SK-N-SH (cell line): ENCODE data around the gene ADAMTS17. TPM values are rescaled to one million over a fixed set of nuclear protein-coding genes. Genes with fewer than 3 reads are reported as not detected.

ENCODE experiments used
- CTCF ChIA-PET: fragments of 300-600, 350-600 bp; formaldehyde crosslinking; extraction: SDS; loops from one replicate; lab custom pipeline; 2021; lab: Yijun Ruan, JAX
- POLR2A ChIA-PET: fragments of 350-600 bp; sonication (Branson Sonifier 250); formaldehyde crosslinking; extraction: SDS; loops from one replicate; lab custom pipeline; 2020; ENCODE audit warnings: antibody characterized with exemption, inconsistent platforms; lab: Yijun Ruan, JAX
- DNase-seq: peaks from one replicate; pipeline ENCODE4 v3.0.0; 2012
- H2AFZ ChIP-seq: fragments of 200-600 bp; sonication (generic); 2 replicates; pipeline ENCODE4 v1.8.1; 2016; ENCODE audit warnings: antibody characterized with exemption, mild to moderate bottlenecking, low read depth
- H3F3A ChIP-seq: fragments of 200-600 bp; sonication (generic); replicated peaks from 2 replicates; pipeline ENCODE3; 2016; ENCODE audit warnings: antibody characterized with exemption, mild to moderate bottlenecking; ENCODE audit not compliant: insufficient read depth
- H3K27ac ChIP-seq, 2 experiments: fragments of 200-500 bp in 1 of 2; fragments of 200-600 bp in 1 of 2; sonication (Bioruptor generic) in 1 of 2; sonication (generic), shearing (Covaris generic) in 1 of 2; 2 replicates each; pipeline versions ENCODE4 v1.5.1 to v1.6.1; 2014 to 2016; ENCODE audit warnings: low read depth in 2 of 2, inconsistent platforms in 1 of 2, low read length in 1 of 2, mild to moderate bottlenecking in 1 of 2, mixed read lengths in 1 of 2
- H3K27me3 ChIP-seq: fragments of 200-600 bp; sonication (generic), shearing (Covaris generic); 2 replicates; pipeline ENCODE4 v1.6.1; 2016; ENCODE audit warnings: mixed run types; ENCODE audit not compliant: insufficient read depth
- H3K36me3 ChIP-seq, 2 experiments: fragments of 200-500 bp in 1 of 2; fragments of 200-600 bp in 1 of 2; sonication (Bioruptor generic) in 1 of 2; sonication (generic) in 1 of 2; replicated peaks in 1 of 2; 2 replicates each; pipeline versions ENCODE3 to v1.5.1; 2014 to 2016; ENCODE audit warnings: low read length in 1 of 2, mild to moderate bottlenecking in 1 of 2; ENCODE audit not compliant: insufficient read depth in 2 of 2, control insufficient read depth in 1 of 2
- H3K4me1 ChIP-seq, 2 experiments: fragments of 200-500 bp in 1 of 2; fragments of 200-600 bp in 1 of 2; sonication (Bioruptor generic) in 1 of 2; sonication (generic), shearing (Covaris generic) in 1 of 2; 2 replicates each; pipeline versions ENCODE4 v1.5.1 to v1.6.1; 2014 to 2016; ENCODE audit warnings: low read depth in 1 of 2, low read length in 1 of 2, mixed run types in 1 of 2; ENCODE audit not compliant: insufficient read depth in 2 of 2, control insufficient read depth in 1 of 2
- H3K4me2 ChIP-seq: fragments of 200-600 bp; sonication (generic), shearing (Covaris generic); 2 replicates; pipeline ENCODE4 v1.6.1; 2017; ENCODE audit warnings: mixed run types
- H3K4me3 ChIP-seq, 2 experiments: fragments of 200-500 bp in 1 of 2; fragments of 200-600 bp in 1 of 2; sonication (Bioruptor generic) in 1 of 2; sonication (generic), shearing (Covaris generic) in 1 of 2; 2 replicates each; pipeline versions ENCODE4 v1.5.1 to v1.8.1; 2014 to 2016; ENCODE audit warnings: low read depth in 2 of 2, inconsistent platforms in 1 of 2, low read length in 1 of 2, mild to moderate bottlenecking in 1 of 2, mixed read lengths in 1 of 2, moderate library complexity in 1 of 2
- H3K79me2 ChIP-seq: fragments of 200-600 bp; sonication (generic); 2 replicates; pipeline ENCODE4 v1.8.1; 2017; ENCODE audit warnings: mild to moderate bottlenecking; ENCODE audit not compliant: insufficient read depth
- H3K9ac ChIP-seq: fragments of 200-600 bp; sonication (generic); 2 replicates; pipeline ENCODE4 v1.6.1; 2017; ENCODE audit warnings: mixed run types
- H3K9me2 ChIP-seq: fragments of 200-600 bp; sonication (generic); 2 replicates; pipeline ENCODE4 v1.6.1; 2017; ENCODE audit warnings: mixed run types
- H3K9me3 ChIP-seq: fragments of 200-600 bp; sonication (generic); 2 replicates; pipeline ENCODE4 v1.6.1; 2017; ENCODE audit warnings: mixed run types, mild to moderate bottlenecking, moderate library complexity
- H4K20me1 ChIP-seq: fragments of 200-600 bp; sonication (generic); 2 replicates; pipeline ENCODE4 v1.6.1; 2017; ENCODE audit warnings: mild to moderate bottlenecking, mixed run types; ENCODE audit not compliant: insufficient read depth
- CHD2 ChIP-seq: fragments of 150-350 bp; IDR thresholded peaks from 2 replicates; pipeline ENCODE4 v1.6.1; 2018; ENCODE audit warnings: low read length; ENCODE audit not compliant: partially characterized antibody
- EZH2phosphoT487 ChIP-seq: fragments of 200-600 bp; sonication (generic); IDR thresholded peaks from 2 replicates; pipeline ENCODE4 v1.6.1; 2017; ENCODE audit warnings: low read depth, mixed run types, mild to moderate bottlenecking, antibody characterized with exemption, moderate library complexity, borderline replicate concordance
- FOSL2 ChIP-seq: IDR thresholded peaks from 2 replicates; pipeline ENCODE4 v1.4.0; 2012; ENCODE audit warnings: low read depth, mild to moderate bottlenecking, moderate library complexity, borderline replicate concordance
- RCOR1 ChIP-seq: fragments of 150-350 bp; IDR thresholded peaks from 2 replicates; pipeline ENCODE4 v1.6.1; 2017; ENCODE audit warnings: antibody characterized with exemption, low read length
- RFX5 ChIP-seq: IDR thresholded peaks from 2 replicates; pipeline ENCODE4 v1.6.1; 2012; ENCODE audit warnings: mild to moderate bottlenecking, improper control_type of control experiment, low read length
- TAF1 ChIP-seq: IDR thresholded peaks from 2 replicates; pipeline ENCODE4 v1.6.1; 2012; ENCODE audit warnings: low read depth, mild to moderate bottlenecking, low read length, moderate library complexity, borderline replicate concordance
- TEAD4 ChIP-seq: IDR thresholded peaks from 2 replicates; pipeline ENCODE4 v1.4.0; 2012; ENCODE audit warnings: mild to moderate bottlenecking, borderline replicate concordance; ENCODE audit not compliant: insufficient read depth
- USF1 ChIP-seq: IDR thresholded peaks from 2 replicates; pipeline ENCODE4 v1.4.0; 2012; ENCODE audit warnings: low read depth, borderline replicate concordance
- YY1 ChIP-seq: IDR thresholded peaks from 2 replicates; pipeline ENCODE4 v1.4.0; 2012; ENCODE audit warnings: low read depth, mild to moderate bottlenecking
- WGBS: methylation state at CpG from one replicate; pipeline ENCODE4 v1.1.6; 2017; ENCODE audit warnings: low lambda C conversion rate; 5-methylcytosine and 5-hydroxymethylcytosine counted together
- polyA plus RNA-seq, 3 experiments: library from polyadenylated mRNA; depleted of rRNA; stranded (reverse); fragments of >200 nt; gene quantifications; 2 replicates each; pipeline ENCODE4 v1.2.3, GENCODE V29; 2012
- TF ChIP-seq, protein P1 (sequence below): fragments of 200-600 bp; sonication (generic); IDR thresholded peaks from 2 replicates; pipeline ENCODE4 v1.6.1; 2017; ENCODE audit warnings: antibody characterized with exemption, mild to moderate bottlenecking, moderate library complexity
- TF ChIP-seq, protein P2 (sequence below): IDR thresholded peaks from 2 replicates; pipeline ENCODE4 v1.4.0; 2012; ENCODE audit warnings: low read depth, borderline replicate concordance

The ADAMTS17 gene
- polyA plus RNA-seq, 1 of the 3 experiments (the other 2 are of a cell fraction) = not detected

DNA sequence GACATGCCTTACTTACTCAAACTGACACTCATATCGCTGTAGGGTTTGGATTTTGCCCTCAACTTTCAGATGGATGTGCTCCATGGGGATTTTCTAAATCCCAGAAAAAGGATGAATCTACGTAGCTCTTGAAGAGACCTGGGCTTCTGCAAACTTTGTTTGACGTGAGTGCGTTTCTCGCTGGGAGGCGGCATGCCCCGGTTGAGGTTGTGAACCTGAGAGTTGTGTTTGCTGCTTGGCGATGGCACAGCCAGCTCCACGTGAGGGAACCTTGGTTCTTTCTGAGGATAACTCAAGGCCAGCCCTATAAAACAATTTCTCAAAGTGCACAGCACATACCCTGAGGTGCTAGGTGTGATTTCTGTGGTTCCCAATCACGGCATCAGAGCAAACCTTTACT lies 209.5 kb downstream of the ADAMTS17 start:
- no peaks in the 10 kb centered on the region for H3K9me3 ChIP-seq
- no peak overlapping the region for H3K4me2 ChIP-seq
- CTCF ChIA-PET = interaction anchor here (1.0 to 1.6 kb wide), 3 partner anchors 72 to 210 kb away, joined by 3 to 4 read pairs (median 4); partner anchors contain the start of gene ADAMTS17
- H3K4me1 ChIP-seq = no peaks in the 10 kb centered on the region
- POLR2A ChIA-PET = no interaction called here
- WGBS = 51% methylated on average over 8 of the region's 10 CpGs
- no peaks in the 10 kb centered on the region for H3K36me3 ChIP-seq
- H3K27me3 ChIP-seq = no peaks in the 10 kb centered on the region
- H3K79me2 ChIP-seq = no peaks in the 10 kb centered on the region
- no peaks in the 10 kb centered on the region for H3F3A ChIP-seq
- no peaks in the 10 kb centered on the region for H4K20me1 ChIP-seq
- H3K9me2 ChIP-seq = no peaks in the 10 kb centered on the region
- no peak overlapping the region for H3K27ac ChIP-seq
- no peak for TF ChIP-seq EZH2phosphoT487
- no peak for TF ChIP-seq TAF1
- no peak for TF ChIP-seq RFX5
- TF ChIP-seq TEAD4 = no peak
- no peak for TF ChIP-seq FOSL2
- TF ChIP-seq, protein P1, sequence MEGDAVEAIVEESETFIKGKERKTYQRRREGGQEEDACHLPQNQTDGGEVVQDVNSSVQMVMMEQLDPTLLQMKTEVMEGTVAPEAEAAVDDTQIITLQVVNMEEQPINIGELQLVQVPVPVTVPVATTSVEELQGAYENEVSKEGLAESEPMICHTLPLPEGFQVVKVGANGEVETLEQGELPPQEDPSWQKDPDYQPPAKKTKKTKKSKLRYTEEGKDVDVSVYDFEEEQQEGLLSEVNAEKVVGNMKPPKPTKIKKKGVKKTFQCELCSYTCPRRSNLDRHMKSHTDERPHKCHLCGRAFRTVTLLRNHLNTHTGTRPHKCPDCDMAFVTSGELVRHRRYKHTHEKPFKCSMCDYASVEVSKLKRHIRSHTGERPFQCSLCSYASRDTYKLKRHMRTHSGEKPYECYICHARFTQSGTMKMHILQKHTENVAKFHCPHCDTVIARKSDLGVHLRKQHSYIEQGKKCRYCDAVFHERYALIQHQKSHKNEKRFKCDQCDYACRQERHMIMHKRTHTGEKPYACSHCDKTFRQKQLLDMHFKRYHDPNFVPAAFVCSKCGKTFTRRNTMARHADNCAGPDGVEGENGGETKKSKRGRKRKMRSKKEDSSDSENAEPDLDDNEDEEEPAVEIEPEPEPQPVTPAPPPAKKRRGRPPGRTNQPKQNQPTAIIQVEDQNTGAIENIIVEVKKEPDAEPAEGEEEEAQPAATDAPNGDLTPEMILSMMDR = no peak
- TF ChIP-seq RCOR1 = no peak
- TF ChIP-seq CHD2 = no peak
- TF ChIP-seq, protein P2, sequence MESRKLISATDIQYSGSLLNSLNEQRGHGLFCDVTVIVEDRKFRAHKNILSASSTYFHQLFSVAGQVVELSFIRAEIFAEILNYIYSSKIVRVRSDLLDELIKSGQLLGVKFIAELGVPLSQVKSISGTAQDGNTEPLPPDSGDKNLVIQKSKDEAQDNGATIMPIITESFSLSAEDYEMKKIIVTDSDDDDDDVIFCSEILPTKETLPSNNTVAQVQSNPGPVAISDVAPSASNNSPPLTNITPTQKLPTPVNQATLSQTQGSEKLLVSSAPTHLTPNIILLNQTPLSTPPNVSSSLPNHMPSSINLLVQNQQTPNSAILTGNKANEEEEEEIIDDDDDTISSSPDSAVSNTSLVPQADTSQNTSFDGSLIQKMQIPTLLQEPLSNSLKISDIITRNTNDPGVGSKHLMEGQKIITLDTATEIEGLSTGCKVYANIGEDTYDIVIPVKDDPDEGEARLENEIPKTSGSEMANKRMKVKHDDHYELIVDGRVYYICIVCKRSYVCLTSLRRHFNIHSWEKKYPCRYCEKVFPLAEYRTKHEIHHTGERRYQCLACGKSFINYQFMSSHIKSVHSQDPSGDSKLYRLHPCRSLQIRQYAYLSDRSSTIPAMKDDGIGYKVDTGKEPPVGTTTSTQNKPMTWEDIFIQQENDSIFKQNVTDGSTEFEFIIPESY = no peak
- no peak for TF ChIP-seq YY1
- no peak for TF ChIP-seq USF1
- DNase-seq = no peak
- no peak overlapping the region for H2AFZ ChIP-seq
- no peak overlapping the region for H3K9ac ChIP-seq
- no peak overlapping the region for H3K4me3 ChIP-seq
